Right lobe of liver (tissue), 6 donors: Measurements from ENCODE around the gene TDRD12. TPM values are rescaled to one million over a fixed set of nuclear protein-coding genes. Genes with fewer than 3 reads are reported as not detected.

Experiments used
- ATAC-seq, 4 donors: fragments of 200-7000 bp; cut with Tn5 transposase; one replicate each; pipeline ENCODE4 v1.9.1; 2020; ENCODE audit warnings: mild to moderate bottlenecking in 4 of 4, moderate library complexity in 4 of 4
- DNase-seq, 3 donors: peaks; one replicate each; pipeline ENCODE4 v3.0.0-alpha.2; 2020
- H3K27ac ChIP-seq, 3 donors: fragments of 200-600 bp; one replicate each; pipeline ENCODE4 v1.8.0; 2022
- H3K27me3 ChIP-seq, 2 donors: fragments of 200-600 bp; one replicate each; pipeline ENCODE4 v1.8.0; 2022
- H3K36me3 ChIP-seq, 4 donors: fragments of 200-600 bp; sonication (generic) in 1 of 4; one replicate each; pipeline versions ENCODE4 v1.5.1 to v1.8.0; 2017 to 2022; ENCODE audit warnings: control low read depth in 1 of 4
- H3K4me1 ChIP-seq, 4 donors: fragments of 200-600 bp; sonication (generic) in 1 of 4; one replicate each; pipeline versions ENCODE4 v1.5.1 to v1.8.0; 2017 to 2022; ENCODE audit warnings: control low read depth in 1 of 4
- H3K4me3 ChIP-seq, 3 donors: fragments of 200-600 bp; one replicate each; pipeline ENCODE4 v1.8.0; 2022
- H3K9me3 ChIP-seq, 4 donors: fragments of 200-600 bp; sonication (generic) in 1 of 4; one replicate each; pipeline versions ENCODE4 v1.5.1 to v1.8.0; 2017 to 2022; ENCODE audit warnings: control low read depth in 1 of 4
- CTCF ChIP-seq, 4 donors: fragments of 200-600 bp in 3 of 4; fragments of 450-650 bp in 1 of 4; IDR thresholded peaks; one replicate each; pipeline versions ENCODE4 v1.5.1 to v1.8.0; 2016 to 2022; ENCODE audit warnings: antibody characterized with exemption in 4 of 4, mild to moderate bottlenecking in 2 of 4
- POLR2A ChIP-seq: fragments of 450-650 bp; IDR thresholded peaks from one replicate; pipeline ENCODE4 v1.6.1; 2017; ENCODE audit warnings: antibody characterized with exemption, mild to moderate bottlenecking
- WGBS: methylation state at CpG from one replicate; pipeline ENCODE4 v1.1.6; 2018; ENCODE audit warnings: low coverage, low lambda C conversion rate; ENCODE audit not compliant: insufficient coverage; ENCODE audit errors: missing lambda C conversion rate; 5-methylcytosine and 5-hydroxymethylcytosine counted together
- intact Hi-C, 2 donors: fragments of 100-400 bp; cut with DNase I; formaldehyde crosslinking; loops; one replicate each; pipeline versions ENCODE4 v1.11.2 to v1.14.1; 2022
- total RNA-seq, 6 experiments: library from RNA; depleted of rRNA in 2 of 6; stranded (reverse); fragments of >200 nt in 2 of 6; fragmentation: NEBNext Ultra II Directional in 3 of 6; extraction: Animal tissue kit (Norgen Biotek cat#: 25700) in 3 of 6; gene quantifications; one replicate each; pipeline versions ENCODE4 v1.1.0 to v1.2.4, GENCODE V29; 2016 to 2023
- donor health status: DM: no; HTN: yes; CAD: no.
- donor health status: DM: no; HTN: no; CAD: no.
- donor health status: DM: no; HTN: no; CAD: no.
- donor health status: DM: no; HTN: yes; CAD: no.
- donor health status: DM: no; HTN: yes; CAD: no.

The TDRD12 gene
- total RNA-seq, 6 experiments from 2014 or later, result 0.17 TPM; not detected in 5

- TF ChIP-seq POLR2A (no peak), CTCF (IDR thresholded peaks at IDR 0.05) (no peak)
- H3K27me3 ChIP-seq, result no peaks in the 10 kb centered on the region
- H3K4me3 ChIP-seq, result no peak overlapping the region
- intact Hi-C loops, result no loop called here
- DNase-seq (no peak), ATAC-seq (no peak)
- H3K9me3 ChIP-seq, result no peaks in the 10 kb centered on the region
- H3K4me1 ChIP-seq, result no peaks in the 10 kb centered on the region
- WGBS, result 64% methylated on average over 5 of the region's 7 CpGs
- no peaks in the 10 kb centered on the region for H3K36me3 ChIP-seq
- no peak overlapping the region for H3K27ac ChIP-seq
These were observed 97.1 kb downstream of the TDRD12 start for GRCh38 chr19:32816555-32817099.

- Histone ChIP-seq H3K36me3 (no peaks in the 10 kb centered on the region), H3K4me3 (no peak overlapping the region), H3K27me3 (no peaks in the 10 kb centered on the region), H3K9me3 (no peaks in the 10 kb centered on the region), H3K27ac (no peak overlapping the region), H3K4me1 (no peaks in the 10 kb centered on the region)
- TF ChIP-seq CTCF (IDR thresholded peaks at IDR 0.05), result no peak
- no peak for TF ChIP-seq POLR2A
- no peak for ATAC-seq
- intact Hi-C loops, result no loop called here
- no peak for DNase-seq
- WGBS, result 61% methylated on average over 14 of the region's 17 CpGs
These were observed 98.3 kb downstream of the TDRD12 start for GRCh38 chr19:32817569-32818476.

GRCh38 chr19:32818536-32818935 lies 99.0 kb downstream of the TDRD12 start:
- ATAC-seq (no peak), DNase-seq (no peak)
- Histone ChIP-seq H3K36me3 (no peaks in the 10 kb centered on the region), H3K27me3 (no peaks in the 10 kb centered on the region), H3K4me3 (no peak overlapping the region), H3K4me1 (no peaks in the 10 kb centered on the region), H3K9me3 (no peaks in the 10 kb centered on the region), H3K27ac (no peak overlapping the region)
- TF ChIP-seq CTCF (IDR thresholded peaks at IDR 0.05), result no peak
- TF ChIP-seq POLR2A, result no peak
- intact Hi-C loops, result no loop called here
- 64% methylated on average over 3 of the region's 8 CpGs for WGBS

GRCh38 chr19:32819419-32820400 lies 100.1 kb downstream of the TDRD12 start:
- Histone ChIP-seq H3K36me3 (no peaks in the 10 kb centered on the region), H3K27ac (no peak overlapping the region), H3K9me3 (no peaks in the 10 kb centered on the region), H3K27me3 (no peaks in the 10 kb centered on the region), H3K4me1 (no peaks in the 10 kb centered on the region), H3K4me3 (no peak overlapping the region)
- DNase-seq (no peak), ATAC-seq (no peak)
- 59% methylated on average over 14 of the region's 17 CpGs for WGBS
- intact Hi-C loops, result no loop called here
- TF ChIP-seq POLR2A (no peak), CTCF (IDR thresholded peaks at IDR 0.05) (no peak)
